G401.6 (cell line): Measurements from ENCODE around the gene CD5L.

Source experiments
- FAIRE-seq: peaks from 2 replicates; lab custom pipeline; 2012; peaks lifted over from hg19 to GRCh38; lab: Jason Lieb, UNC

The CD5L gene

DNA sequence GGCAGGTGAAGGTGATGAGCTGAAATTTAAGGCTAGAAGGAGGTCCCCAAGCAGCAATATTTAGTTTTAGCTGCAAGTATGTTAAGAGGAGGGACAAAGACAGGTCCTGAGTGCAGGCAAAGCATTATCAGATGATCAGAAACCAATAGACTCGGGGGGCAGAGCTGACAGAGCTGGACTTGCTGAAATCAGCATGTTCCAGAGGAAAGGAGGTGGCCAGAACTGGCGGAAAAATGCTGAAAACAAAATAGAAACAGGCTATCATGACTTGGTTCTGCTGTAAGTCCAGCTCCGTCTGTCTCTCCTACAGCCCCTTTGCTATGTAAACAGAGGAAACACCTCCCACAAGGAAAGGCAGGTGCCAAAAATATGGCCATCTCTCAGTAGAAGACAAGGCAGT lies at the start of gene CD5L:
TSS of gene CD5L (minus strand) at position 101 of the 400 bp plus-strand sequence. CDS start 107 bp downstream, outside the sequence.
- no peak for FAIRE-seq

DNA sequence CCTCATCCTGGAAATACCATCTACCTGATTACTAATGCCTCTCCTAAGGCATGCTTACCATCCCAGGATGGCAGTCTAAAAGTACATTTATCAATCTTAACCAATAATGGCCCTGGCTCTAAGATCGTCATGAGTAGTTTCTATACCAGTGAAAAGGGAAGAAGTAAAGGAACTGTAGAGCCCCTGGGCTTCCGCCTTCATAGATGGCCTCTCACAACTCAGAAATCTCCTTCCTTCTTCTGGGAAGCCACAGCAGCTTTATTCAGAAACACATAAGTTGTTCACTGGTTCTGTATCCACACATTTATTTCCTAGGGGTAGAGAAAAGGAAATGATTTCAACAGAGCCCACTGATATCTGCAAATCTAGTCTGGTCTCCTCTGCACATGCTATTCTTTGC lies 41.0 kb upstream of the CD5L start:
- FAIRE-seq, result no peak

DNA sequence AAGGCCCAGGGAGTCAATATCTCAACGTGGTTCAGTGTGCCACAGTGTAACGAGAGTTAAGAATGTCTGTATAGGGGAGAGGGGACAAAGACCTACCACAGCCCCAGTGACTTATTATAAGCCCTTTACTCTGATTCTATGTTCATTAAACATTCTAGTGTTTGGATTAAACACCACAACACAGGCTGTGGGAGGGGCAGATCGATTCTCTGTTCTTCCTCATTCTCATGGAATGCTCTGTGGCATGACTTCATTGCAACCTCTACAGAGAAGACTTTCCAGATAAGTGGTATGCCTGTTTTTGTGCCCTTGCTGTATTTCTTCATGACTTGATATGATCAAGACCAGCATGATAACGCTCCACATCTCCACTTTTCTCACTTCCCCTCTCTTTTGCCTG lies 39.0 kb upstream of the CD5L start:
- no peak for FAIRE-seq

DNA sequence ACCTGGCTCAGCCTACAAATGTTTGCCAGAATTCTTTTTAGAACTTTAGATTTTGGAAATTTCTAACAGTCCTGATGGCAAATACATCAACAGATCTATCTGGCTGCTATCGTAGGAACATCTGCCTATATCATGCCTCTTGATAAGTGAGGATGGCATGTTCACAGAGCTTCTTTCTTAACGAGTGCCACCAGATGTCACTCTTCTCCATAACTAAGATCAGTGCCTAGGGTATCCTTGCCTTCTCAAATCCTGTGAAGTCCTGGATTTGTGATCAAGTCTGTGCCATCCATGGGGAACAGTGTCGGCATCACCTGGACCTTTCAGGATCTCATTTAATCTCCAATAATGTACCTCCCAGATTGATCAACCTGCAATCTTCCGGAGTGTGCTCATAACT lies 36.5 kb upstream of the CD5L start:
- no peak for FAIRE-seq

DNA sequence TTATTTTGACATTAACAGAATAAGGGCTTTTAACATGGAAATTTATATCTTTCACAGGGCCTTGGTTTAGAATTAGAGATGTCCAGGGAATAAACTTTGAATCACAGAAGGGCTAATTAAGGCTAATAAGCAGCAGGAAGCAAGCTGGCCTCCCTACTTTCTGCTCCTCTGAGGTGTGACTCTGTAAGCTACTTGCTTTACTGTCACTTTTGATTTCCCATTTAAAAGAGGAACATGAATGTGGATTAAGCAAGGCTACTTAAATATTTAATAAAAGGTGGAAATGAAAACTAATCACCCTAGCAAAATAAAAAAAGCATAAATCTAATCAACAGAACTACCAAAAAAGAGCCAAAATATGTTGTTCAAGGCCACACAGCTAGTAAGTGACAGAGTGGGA lies 28.9 kb upstream of the CD5L start:
- no peak for FAIRE-seq

DNA sequence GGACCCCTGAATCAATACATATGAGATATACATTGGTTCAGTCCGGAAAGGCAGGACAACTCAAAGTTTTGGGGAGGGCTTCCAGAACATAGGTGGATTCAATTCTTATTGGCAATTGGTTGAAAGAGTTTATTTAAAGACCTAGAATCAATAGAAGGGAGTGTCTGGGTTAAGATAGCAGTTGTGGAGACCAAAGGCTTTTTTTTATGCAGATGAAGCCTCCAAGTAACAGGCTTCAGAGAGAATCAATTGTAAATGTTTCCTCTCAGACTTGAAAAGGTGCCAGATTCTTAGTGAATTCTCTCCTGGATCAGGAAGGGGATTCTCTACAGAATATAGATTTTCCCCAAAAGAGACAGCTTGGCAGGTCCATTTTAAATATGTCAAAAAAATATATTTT lies 27.0 kb upstream of the CD5L start:
- no peak for FAIRE-seq

DNA sequence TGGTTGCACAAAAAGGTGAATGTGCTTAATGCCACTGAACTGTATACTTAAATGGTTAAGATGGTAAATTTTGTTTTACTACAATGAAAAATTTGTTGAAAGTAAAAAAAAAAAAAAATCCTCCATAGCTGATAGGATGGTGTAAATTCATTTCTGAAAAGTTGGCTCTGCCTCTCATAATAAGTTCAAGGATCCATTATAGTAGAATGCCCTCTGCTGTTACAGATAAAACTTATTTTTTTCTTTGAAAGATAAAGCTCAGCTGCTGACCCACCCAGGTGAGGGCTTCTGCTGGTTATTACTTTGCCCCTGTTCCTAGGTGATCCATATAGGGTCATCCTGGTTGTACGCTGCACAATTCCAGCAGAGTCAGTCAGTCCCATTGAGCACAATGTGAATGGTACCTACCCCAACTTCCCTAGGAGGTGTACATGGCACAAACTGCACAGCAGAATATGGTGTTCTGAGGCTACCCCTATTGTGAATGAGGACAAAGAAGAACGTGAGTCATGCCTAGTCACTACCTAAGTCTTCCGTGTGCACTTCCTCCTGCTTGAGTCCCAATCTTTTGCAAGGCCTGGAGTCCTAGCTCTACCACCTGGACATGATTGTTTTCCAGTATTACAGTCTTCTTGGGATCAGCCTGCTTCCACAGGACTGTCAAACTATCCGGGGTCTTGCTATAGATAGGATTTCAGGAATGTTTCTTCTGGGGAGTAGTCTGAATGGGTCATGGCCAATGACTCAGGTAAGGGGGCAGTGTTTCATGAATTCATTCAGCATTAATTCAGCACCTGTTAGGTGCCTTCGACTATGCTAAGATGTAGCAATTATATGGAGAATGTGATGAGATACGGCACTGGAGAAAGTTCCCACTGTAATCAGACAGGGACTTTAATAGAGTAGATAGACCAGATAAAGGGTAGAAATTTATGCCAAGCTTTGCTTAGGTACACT lies 20.8 kb upstream of the CD5L start:
- FAIRE-seq, result no peak

DNA sequence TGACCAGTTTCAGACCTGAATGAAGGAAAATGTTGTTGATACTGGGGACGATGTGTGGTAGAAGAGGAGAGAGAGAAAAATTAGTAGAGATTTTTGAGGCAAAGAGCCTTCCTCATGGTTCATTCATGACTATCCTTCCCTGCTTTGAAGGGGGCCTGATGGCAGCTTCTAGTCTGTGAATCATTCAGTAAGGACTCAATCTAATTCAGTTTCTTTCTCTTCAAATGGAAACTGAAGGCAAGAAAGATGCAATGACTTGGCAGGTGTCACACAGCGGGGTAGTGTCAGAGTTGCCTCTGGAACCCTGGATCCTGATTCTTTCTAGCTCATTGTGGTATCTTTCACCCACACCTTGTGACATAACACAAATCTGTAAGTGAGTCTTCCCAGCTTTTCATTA lies 14.9 kb upstream of the CD5L start:
- FAIRE-seq, result no peak

DNA sequence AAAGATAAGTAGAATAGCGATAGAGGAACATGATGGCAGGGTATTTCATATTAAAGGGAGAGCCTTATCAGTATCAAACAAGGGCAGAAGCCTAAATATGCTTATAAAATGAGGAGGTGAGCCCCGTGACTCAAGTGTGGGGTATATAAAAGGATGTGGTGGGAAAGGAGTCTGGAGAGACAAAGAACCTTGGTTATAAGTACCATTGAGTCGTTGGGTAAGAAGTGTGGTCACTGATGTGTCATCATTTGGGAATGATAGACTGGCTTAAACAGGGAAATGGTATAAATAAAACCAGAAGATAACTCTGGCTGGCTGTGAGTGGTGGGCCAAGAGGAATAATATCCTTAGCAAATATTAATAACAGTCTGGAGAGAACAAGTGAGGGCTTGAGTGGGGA lies 10.9 kb upstream of the CD5L start:
- FAIRE-seq, result no peak

DNA sequence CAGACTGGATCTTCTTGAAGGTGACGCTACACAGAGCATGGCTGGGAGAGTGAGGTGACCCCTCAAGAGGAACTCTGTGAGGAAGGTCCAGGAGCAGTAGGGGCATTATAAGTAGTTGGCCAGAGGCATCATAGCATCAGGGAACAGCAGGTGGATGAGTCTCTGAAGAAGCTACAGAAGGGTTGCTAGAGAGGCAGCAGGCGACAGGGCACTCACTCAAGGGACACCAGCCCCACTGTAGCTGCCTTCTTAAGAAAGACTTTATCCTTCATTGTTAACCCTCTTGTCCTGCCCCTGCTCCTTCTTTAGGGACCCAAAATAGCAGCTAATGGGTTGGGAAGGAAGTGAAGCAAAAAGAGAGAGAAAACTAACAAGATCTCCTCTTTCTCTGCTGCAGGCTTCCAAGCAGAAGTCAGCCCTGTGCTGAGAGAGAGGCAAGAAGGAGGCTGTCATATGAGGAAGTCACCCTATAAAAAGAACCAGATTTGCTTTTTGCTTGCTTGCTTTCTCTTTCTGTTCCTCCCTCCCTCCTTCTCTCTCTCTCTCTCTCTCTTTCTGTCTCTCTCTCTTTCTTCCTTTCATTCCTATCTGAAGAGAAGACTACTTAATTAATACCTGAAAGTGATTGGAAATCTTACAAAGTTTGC lies 7.7 kb upstream of the CD5L start:
- FAIRE-seq, result no peak

DNA sequence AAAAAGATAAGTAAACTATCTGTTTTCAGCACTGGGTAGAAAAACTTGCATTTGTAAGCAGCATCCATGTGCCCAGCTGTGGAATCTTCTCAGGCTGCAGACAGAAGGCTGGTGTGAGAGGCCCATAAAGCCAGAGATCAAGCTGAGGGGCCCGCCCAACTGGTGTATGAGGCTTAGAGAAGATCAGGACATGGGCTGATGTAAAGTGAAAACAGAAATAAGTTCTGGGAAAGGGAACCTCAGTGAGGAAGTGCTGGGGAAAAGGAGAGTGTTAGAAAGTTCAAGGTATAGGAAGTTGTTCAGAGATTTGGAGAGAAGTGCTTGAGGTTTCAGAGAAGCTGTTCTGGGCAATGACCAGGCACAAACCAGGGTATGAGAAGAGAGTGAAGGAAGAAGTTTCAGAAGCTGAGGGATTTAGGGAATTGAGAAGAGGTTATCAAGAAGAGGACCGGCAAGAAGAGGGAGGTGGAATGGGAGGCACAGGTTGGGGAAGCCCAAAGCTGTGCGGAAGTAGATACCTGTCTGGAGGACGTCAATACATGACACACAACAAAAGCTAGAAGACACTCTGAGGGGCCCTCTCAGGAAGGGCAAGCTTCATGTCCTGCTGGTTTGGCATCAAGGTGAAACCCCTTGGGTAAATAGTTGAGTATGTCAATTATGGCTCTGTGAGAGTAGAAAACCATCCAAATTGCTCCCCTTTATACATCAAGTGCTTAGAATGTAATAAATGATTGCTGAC lies 2.7 kb upstream of the CD5L start:
- no peak for FAIRE-seq

DNA sequence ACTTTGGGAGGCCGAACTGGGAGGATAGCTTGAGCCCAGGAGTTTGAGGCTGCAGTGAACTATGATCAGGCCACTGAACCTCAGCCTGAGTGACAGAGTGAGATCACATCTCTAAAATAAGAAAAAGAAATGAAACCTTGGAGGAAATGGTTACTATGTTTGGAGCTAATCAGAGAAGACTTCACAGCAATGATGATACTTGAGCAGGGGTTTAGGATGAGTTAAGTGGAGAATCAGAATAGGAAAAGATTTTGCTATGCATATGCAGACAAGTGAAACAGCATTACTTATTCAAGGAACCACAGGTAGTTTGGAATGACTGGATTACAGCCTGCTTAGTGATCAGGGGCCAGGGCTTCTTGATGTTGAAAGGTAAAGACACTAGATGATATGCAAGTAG lies 1.3 kb upstream of the CD5L start:
- FAIRE-seq, result no peak

DNA sequence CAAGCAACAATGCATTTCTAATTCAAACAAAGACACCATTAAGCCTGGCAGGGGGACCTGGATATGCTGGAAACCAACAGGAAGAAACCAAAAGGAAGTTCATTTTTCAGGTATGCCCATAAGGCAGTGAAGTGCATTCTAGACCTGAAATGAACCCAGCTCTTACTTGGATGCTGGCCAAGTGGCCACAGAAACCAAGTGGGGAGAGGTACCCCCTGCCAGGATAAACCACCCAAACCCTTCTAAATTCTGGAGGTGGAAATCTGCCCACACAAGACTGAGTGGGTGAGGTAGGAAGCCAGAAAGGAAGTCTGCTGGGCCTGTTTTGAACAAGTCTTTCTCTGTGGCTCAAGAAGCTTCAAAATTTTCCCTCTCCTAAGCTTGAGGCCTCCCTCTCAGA lies 2.6 kb downstream of the CD5L start:
- no peak for FAIRE-seq

DNA sequence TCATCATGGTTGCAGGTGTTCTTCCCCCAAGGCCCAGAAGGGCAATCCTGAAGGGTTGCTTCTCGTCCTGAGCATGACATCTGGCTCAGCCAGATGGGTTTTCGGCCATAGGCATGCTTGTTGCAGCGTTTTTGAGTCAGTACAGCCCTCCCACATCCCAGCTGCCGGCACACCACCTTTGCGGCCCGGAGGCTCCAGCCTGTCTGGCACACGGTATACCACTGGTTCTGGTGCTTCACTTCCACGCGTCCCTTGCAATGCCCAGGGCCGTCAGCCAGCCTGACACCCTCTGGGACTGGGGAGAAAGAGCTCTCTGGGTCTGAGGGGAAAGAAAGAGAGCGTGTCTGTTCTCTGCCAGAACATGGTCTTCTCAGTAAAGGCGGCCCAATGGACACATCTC lies 7.2 kb downstream of the CD5L start:
- FAIRE-seq, result no peak

DNA sequence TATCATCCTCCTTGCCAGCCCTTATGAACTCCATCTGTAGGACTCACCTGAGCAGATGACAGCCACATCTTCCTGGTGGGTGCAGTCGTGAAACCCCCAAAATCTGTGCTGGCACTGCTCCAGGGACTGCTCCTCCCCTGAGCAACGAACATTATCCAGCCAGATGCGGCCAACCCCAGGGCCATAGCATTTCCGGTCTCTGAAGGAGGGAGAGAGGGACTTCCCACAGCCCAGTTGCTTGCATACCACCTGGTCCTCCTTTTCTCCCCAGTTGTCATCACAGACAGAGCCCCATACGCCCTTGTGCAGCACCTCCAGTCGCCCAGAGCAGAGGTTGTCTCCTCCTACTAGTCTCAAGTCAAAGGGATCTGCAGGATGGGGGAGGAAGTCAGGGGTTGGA lies 8.5 kb downstream of the CD5L start:
- no peak for FAIRE-seq

DNA sequence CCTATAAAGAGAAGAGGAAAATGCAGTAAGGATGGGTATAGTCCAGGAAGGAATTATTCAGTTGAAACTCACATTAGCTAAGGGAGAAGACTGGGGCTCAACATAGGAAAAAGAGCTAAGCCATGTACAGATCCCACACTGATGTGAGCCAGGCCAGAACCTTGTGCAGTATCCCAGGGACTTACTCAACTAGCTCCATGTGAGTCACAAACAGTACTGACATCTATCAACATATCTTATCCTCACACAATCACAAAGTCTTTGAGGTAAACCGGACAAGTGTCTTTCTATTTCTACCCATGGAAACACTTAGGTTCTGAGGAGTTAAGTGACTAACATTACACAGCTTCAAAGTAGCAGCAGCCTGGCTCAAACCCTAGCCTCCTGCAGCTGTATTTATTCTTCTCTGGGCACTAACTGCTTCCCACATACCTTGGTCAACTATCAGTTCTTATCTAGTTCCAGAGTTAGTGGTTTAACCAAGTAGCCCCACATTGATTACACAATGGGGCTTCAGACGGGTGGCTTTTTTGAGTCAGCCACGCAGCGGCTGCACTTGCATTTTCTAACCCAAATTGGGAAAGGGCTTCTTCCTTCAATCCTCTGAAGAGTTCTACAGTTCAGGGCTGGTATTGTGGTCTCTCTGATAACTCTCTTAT lies 9.5 kb downstream of the CD5L start:
- FAIRE-seq, result no peak

DNA sequence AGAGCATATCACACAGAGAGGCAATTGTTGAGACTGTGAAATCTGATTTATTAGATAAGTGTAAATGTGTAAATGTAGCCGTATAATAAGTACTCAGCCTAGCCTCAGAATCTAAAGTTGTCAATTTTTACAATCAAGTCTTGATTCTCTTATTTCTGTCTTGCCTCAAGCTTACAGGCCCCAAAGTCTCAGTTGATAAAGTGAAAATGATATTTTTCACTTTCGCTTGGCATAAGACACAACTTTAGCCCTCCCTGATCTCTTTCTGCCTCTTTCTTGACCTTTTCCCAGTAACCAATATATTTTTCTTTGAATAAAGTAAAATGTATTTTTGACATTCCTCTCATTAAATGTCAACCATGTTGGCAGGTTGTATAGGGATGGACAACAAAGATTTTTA lies 10.7 kb downstream of the CD5L start:
- no peak for FAIRE-seq

DNA sequence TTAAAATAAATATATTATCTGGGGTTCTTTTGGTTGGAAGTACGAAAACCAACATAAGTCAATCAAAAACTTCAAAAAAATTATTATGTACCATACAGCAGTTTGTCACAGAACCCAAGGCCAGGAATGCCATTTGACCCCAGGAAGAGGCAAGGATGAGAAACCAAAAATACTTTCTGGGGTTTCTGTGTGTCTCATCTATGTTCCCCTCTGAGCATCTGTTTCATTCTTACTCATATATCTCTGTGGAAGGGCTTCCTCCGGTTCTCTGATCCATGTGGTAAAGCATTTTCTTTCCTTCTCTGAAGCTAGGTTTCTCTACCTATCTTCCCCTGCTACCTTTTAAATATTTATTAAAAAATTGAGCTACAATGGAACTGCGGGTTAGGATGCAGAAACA lies 11.9 kb downstream of the CD5L start:
- FAIRE-seq, result no peak

DNA sequence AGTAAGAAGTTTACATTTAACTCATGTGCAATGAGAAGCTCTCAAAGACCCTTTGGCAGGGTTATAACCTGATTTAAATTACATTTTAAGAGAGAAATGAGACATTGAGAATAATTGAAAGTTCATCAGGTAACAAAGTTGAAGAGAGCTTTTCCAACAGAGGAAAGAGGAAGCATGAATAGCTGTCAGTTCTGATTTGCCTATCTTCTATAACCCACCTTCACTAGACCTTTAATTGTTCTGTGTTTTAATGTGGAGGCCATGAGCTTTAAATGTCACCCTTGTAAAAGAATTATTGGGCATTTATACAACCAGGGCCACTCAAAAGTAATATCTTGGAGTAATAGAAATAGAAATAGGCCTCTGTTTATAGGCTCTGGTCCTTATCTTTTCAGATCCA lies 12.4 kb downstream of the CD5L start:
- no peak for FAIRE-seq

DNA sequence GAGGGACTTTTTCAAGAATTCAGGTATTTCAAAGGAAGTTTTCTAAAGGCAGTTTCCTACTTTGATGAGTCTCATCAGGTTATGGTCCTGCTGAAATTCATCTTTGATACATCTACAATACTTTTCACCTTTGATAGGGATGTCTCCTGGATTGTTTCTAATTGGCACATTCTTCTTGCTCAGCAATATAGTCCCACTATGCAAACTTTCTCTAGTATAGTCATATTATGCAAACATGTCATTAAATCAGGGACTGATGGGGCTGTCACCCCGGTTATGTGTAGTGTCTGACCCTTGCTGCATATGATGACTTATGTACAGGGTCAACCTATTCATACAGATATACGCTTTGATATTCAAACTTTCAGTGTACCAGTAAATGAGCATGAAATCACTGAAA lies 21.3 kb downstream of the CD5L start:
- no peak for FAIRE-seq

DNA sequence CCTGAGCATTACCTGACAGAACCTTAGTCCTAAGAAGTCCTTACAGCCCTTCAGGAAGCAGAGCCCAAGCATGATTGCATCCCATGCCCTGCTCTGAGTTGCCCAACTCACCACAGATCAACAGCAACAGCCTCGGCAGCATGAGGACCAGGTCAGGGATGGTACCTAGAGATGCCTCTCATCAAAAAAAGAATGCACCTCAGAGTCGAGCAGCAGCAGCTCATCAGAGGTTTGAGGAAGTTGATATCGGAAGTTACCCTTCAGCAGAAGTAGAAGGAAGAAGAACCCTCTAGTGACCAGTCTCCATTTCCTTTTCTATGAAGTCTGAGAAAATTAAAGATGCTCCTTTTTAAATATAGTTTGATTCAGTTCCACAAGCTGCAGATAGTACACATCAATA lies 21.7 kb downstream of the CD5L start, which contains the start of gene FCRL1:
TSS of gene FCRL1 (minus strand) at position 225 of the 400 bp plus-strand sequence. CDS start at position 142, 83 bp downstream.
- no peak for FAIRE-seq

DNA sequence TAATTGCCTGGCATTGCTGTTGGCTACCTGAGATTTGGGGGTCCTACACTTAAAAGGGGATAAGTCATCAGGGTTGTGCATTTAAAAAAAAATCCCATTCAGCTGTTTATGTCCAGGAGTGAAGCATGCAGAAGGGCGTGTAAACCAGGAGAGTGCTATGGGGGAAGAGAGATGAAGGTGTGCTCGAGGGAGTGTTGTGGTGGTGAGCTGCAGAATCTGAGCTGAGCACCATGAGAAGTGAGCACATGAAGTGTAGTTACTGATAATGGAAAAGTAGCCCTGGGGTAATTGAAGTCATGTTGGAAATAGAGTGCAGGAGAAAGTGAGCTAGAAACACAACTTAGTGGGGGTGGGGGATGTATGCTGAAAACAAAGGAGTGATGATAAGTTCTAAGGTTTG lies 22.4 kb downstream of the CD5L start:
- FAIRE-seq, result no peak
